ENCODE results near the gene PID1.

DNA sequence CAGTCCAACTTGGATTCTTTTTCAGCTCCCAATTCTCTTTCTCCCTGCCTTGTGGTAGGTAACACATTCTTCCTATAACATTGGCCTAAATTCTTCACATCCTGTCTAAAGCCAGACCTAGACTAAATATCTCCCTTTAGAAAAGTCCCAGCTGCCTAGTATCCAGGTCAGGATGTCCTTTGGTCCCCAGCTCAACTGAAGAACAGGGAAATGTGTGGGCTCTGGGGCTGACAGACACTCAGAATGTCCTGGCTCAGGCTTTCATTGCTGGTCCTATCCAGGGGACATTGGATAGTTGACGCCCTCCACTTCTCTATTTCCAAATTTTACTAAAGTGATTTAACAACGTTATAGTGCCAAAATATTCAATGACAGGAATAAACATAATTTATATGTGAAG is 219.3 kb downstream of the PID1 start:
- TF ChIP-seq, protein P1, sequence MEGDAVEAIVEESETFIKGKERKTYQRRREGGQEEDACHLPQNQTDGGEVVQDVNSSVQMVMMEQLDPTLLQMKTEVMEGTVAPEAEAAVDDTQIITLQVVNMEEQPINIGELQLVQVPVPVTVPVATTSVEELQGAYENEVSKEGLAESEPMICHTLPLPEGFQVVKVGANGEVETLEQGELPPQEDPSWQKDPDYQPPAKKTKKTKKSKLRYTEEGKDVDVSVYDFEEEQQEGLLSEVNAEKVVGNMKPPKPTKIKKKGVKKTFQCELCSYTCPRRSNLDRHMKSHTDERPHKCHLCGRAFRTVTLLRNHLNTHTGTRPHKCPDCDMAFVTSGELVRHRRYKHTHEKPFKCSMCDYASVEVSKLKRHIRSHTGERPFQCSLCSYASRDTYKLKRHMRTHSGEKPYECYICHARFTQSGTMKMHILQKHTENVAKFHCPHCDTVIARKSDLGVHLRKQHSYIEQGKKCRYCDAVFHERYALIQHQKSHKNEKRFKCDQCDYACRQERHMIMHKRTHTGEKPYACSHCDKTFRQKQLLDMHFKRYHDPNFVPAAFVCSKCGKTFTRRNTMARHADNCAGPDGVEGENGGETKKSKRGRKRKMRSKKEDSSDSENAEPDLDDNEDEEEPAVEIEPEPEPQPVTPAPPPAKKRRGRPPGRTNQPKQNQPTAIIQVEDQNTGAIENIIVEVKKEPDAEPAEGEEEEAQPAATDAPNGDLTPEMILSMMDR (IDR thresholded peaks at IDR 0.05; ENCODE audit: low read length): no peak
- TF ChIP-seq EZH2 (optimal IDR thresholded peaks at IDR 0.05; ENCODE audit: low read depth, low read length): no peak
